Measurements from ENCODE around the gene PRKG1.

DNA sequence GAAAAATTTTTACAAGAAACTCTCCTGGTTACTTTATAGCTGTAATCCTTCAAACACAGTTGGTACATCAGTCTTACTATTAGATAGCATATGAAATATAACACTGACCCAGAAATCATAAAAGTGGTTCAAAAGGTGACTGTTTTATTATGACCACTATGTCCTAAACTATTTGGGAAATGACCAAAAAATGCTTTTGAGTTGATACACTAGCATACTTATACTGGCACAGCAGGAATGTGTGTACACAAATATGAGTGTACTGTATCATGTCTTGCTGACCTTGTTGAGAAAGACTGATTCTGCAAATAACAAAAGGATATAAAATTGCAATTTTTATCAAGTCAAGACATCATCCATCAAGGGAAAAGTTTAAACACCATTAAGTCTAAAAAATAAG lies 600.8 kb downstream of the PRKG1 start:
- TF ChIP-seq EZH2 (IDR thresholded peaks at IDR 0.05; ENCODE audit: insufficient read depth, poor library complexity, severe bottlenecking) (no peak), EZH2phosphoT487 (IDR thresholded peaks at IDR 0.05; ENCODE audit: insufficient read depth, low read depth) (no peak)

Measured in GM23248 (cell line).